Brain microvascular endothelial cell (primary cell): Measurements from ENCODE around the gene ZC3H18.

Source experiments
- DNase-seq: peaks from one replicate; pipeline ENCODE4 v3.0.0-alpha.2; 2020
- H3K27ac ChIP-seq: fragments of 250-450 bp; sonication (Bioruptor Pico); 2 replicates; pipeline ENCODE4 v1.5.1; 2020; ENCODE audit warnings: mild to moderate bottlenecking, moderate library complexity
- H3K27me3 ChIP-seq: fragments of 250-450 bp; sonication (Bioruptor Pico); replicated peaks from 2 replicates; pipeline ENCODE4 v1.5.1; 2020; ENCODE audit warnings: mild to moderate bottlenecking
- H3K36me3 ChIP-seq: fragments of 250-450 bp; sonication (Bioruptor Pico); replicated peaks from 2 replicates; pipeline ENCODE4 v1.5.1; 2020; ENCODE audit warnings: mild to moderate bottlenecking
- H3K4me3 ChIP-seq: 2 replicates; pipeline ENCODE4 v1.5.1; 2011; ENCODE audit warnings: low read depth, mild to moderate bottlenecking, control low read depth, low read length, moderate library complexity
- in situ Hi-C: cut with HindIII; loops from 2 replicates; pipeline ENCODE4 v1.10.0; 2017; ENCODE audit warnings: low sequenced_read_pairs, low pct_ligation_motif_present
- TF ChIP-seq, protein P1 (sequence below): IDR thresholded peaks from 2 replicates; pipeline ENCODE4 v1.5.1; 2011; ENCODE audit warnings: low read depth, mild to moderate bottlenecking, moderate library complexity, low read length, control low read depth, inconsistent platforms; ENCODE audit errors: missing control alignments

Gene ZC3H18

DNA sequence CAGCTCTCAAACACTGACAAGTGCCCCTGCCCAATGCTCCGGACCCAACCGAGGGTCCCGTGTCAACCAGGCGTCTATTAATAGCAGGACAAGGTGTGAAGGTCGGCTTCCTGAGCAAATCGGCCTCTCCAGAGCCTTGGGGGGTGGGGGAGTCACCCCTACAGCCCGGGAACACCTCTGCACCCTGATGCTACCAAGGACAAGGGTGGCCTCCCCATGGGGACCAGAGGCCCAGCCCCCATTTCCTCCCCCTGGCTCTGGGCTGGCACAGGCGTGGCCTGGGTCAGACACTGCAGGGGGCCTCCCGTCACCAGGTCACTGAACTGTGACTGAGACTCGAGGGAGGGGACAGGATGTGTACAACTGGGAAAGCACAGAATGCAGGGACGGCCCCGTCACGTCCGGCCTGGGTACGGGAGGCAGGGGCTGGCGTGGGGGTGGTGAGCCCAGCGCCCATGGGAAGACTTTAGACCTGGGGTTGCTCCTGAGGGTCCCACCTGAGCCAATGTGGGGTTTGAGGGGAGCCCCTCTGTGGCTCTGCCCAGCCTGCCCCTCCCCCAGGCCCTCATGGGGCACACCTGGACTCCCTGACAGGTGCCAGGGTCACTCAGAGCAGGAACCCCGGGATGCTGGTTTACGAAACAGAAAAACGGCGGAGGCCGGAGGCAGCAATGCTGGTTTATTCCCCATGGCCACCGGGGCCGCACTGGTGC is 81.2 kb downstream of the ZC3H18 start:
- H3K27ac ChIP-seq: peak overlapping the region; percentile 88
- peaks cover 47% of the 10 kb centered on the region for H3K36me3 ChIP-seq
- H3K27me3 ChIP-seq: no peaks in the 10 kb centered on the region
- H3K4me3 ChIP-seq: peak overlapping the region; percentile 81
- in situ Hi-C loops: no loop called here
- DNase-seq: peak; percentile 56
- TF ChIP-seq, protein P1, sequence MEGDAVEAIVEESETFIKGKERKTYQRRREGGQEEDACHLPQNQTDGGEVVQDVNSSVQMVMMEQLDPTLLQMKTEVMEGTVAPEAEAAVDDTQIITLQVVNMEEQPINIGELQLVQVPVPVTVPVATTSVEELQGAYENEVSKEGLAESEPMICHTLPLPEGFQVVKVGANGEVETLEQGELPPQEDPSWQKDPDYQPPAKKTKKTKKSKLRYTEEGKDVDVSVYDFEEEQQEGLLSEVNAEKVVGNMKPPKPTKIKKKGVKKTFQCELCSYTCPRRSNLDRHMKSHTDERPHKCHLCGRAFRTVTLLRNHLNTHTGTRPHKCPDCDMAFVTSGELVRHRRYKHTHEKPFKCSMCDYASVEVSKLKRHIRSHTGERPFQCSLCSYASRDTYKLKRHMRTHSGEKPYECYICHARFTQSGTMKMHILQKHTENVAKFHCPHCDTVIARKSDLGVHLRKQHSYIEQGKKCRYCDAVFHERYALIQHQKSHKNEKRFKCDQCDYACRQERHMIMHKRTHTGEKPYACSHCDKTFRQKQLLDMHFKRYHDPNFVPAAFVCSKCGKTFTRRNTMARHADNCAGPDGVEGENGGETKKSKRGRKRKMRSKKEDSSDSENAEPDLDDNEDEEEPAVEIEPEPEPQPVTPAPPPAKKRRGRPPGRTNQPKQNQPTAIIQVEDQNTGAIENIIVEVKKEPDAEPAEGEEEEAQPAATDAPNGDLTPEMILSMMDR: no peak

DNA sequence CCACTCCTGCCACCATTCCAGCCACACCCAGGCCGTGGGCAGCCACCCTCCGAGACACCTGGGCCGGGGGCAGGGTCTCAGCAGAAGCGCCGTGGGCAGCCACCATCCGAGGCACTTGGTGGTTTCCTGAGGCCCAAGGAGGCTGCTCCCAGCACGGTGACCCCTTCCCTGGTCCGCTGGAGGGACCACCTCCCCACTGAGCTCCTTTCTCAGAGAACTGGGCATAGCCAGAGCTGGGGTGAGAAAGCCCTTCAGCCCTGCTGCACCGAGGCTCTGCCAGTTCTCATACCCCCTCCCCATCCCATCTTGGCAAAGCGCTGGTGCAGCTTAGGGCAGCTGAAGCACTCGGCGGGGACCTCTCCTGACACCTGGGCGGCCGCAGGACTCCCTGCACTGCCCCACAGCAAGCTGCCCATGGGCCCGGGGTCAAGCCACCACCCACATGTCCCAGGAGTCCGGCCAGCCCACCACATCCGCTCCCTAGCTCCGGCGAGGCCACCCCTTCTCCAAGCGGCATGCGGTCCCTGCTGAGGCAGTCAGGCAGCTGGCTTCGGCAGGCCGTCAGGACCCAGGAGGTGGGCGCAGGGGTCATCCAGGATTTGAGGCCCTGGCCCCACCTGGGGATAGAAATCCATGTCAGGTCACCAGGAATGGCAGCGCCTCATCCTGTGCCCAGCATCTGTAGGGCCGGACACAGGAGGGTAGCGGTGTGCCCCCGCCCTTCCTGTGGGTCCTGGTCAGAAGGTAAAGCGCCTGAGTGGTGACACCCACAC is 82.0 kb downstream of the ZC3H18 start:
- TF ChIP-seq, protein P1: peak; percentile 2
- no peak overlapping the region for H3K4me3 ChIP-seq
- H3K27ac ChIP-seq: peak overlapping the region; percentile 88
- in situ Hi-C loops: no loop called here
- H3K36me3 ChIP-seq: peaks cover 52% of the 10 kb centered on the region
- DNase-seq: no peak
- H3K27me3 ChIP-seq: no peaks in the 10 kb centered on the region

DNA sequence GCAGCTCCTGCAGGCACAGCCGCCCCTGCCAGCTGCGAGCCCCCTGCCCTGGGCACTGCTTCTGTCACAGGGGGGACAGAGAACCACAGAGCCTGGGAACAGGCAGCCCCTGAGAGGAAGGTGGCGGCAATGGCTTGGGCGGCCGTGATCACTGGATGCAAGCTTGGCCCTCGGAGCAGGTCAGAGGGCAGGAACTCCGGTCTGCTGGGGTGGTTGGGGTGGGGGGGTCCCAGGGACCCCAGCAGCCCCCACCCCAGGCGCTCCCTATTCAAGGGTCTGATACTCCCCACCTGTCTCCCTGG is 82.5 kb downstream of the ZC3H18 start:
- in situ Hi-C loops: no loop called here
- Histone ChIP-seq H3K4me3 (no peak overlapping the region), H3K27me3 (no peaks in the 10 kb centered on the region), H3K27ac (no peak overlapping the region), H3K36me3 (peaks cover 58% of the 10 kb centered on the region)
- no peak for DNase-seq
- TF ChIP-seq, protein P1: no peak

DNA sequence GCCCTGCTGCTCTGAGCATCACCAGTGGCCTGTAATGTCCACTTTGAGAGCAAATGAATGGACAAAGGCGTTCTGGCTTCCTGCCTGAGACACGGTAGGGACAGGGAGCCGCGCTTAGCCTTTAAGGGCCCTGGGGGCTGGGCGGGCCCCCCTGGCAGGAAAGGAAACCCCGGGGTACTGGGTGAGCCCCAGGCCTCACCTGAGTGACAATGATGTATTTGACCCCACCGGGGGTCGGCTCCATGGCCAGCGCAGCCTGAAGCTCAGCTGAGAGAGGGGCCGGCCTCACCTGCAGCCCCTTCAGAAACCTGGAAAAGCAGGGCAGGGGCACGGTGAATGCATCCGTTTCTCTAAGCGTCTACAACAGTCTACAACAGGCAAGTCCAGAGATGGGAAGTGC is 82.9 kb downstream of the ZC3H18 start:
- H3K4me3 ChIP-seq: no peak overlapping the region
- TF ChIP-seq, protein P1: no peak
- DNase-seq: no peak
- no peaks in the 10 kb centered on the region for H3K27me3 ChIP-seq
- in situ Hi-C loops: no loop called here
- peaks cover 62% of the 10 kb centered on the region for H3K36me3 ChIP-seq
- H3K27ac ChIP-seq: no peak overlapping the region

DNA sequence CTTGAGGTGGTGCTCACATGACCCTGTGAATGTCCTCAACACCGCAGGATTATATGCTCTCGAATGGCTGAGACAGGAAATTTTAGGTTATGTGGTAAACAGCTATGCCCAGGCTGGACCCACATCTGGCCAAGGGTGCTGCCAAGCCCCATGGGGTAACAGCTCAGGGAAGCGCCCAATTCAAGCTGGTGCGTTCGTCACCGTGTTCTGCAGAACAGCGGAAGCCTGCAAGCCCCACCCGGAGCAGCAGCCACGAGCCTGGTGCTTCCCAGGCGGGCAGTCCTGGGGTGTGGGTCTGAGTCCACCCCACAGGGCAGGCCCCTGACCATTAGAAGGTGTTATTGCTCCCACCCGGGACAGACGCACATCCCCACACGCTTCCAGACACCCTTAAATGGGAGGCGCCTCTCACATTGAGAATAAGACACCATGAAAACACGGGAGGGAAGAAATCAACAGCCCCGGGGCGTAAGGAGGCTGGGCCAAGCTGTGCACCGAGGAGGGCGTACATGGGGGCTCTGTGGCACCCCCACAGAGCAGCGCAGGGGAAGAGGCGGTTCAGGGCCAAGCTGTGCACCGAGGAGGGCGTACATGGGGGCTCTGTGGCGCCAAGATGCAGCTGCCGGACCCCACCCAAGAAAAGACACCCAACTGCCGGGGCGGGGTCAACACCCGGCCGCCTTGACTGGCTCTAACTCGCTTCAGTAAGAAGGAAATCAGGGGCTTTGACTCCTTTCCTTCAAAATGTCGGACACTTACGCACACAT is 83.6 kb downstream of the ZC3H18 start:
- H3K4me3 ChIP-seq: no peak overlapping the region
- peaks cover 62% of the 10 kb centered on the region for H3K36me3 ChIP-seq
- H3K27ac ChIP-seq: no peak overlapping the region
- TF ChIP-seq, protein P1: no peak
- DNase-seq: no peak
- no peaks in the 10 kb centered on the region for H3K27me3 ChIP-seq
- in situ Hi-C loops: no loop called here
